Ovary (tissue), 9 donors: ENCODE measurements around the gene PHEX. TPM values are rescaled to one million over a fixed set of nuclear protein-coding genes. Genes with fewer than 3 reads are reported as not detected.

Experiments used
- DNase-seq, 5 donors: peaks; one replicate each; pipeline ENCODE4 v3.0.0-alpha.2; 2019 to 2020
- H3K27ac ChIP-seq, 2 donors: fragments of 200-600 bp; one replicate each; pipeline versions ENCODE4 v1.5.1 to v1.8.0; 2019 to 2022
- H3K27me3 ChIP-seq: fragments of 200-600 bp; one replicate; pipeline ENCODE4 v1.8.0; 2022
- H3K36me3 ChIP-seq: fragments of 200-600 bp; sonication (generic); one replicate; pipeline ENCODE4 v1.5.1; 2019
- H3K4me1 ChIP-seq: one replicate; pipeline ENCODE4 v1.8.1; 2013; ENCODE audit warnings: mild to moderate bottlenecking, moderate library complexity; ENCODE audit not compliant: insufficient read depth
- H3K4me3 ChIP-seq: fragments of 200-600 bp; sonication (generic); one replicate; pipeline ENCODE4 v1.5.1; 2017
- H3K9me3 ChIP-seq, 2 donors: fragments of 200-600 bp in 1 of 2; sonication (generic) in 1 of 2; one replicate each; pipeline versions ENCODE4 v1.5.1 to v1.8.1; 2013 to 2019; ENCODE audit warnings: mild to moderate bottlenecking in 1 of 2, moderate library complexity in 1 of 2
- CTCF ChIP-seq, 3 donors: fragments of 450-650 bp in 2 of 3; fragments of 200-600 bp in 1 of 3; IDR thresholded peaks; one replicate each; pipeline versions ENCODE4 v1.5.1 to v1.8.0; 2016 to 2022; ENCODE audit warnings: antibody characterized with exemption in 3 of 3, mild to moderate bottlenecking in 1 of 3
- EP300 ChIP-seq: sonication (generic); formaldehyde crosslinking; IDR thresholded peaks from one replicate; pipeline ENCODE4 v1.6.1; 2017; ENCODE audit warnings: antibody characterized with exemption
- POLR2A ChIP-seq: fragments of 450-650 bp; IDR thresholded peaks from one replicate; pipeline ENCODE4 v1.6.1; 2017; ENCODE audit warnings: antibody characterized with exemption, mild to moderate bottlenecking, moderate library complexity
- WGBS, 3 donors: extraction: QIAGEN DNeasy Blood & Tissue Kit in 1 of 3; methylation state at CpG; one replicate each; pipeline versions ENCODE4 v1.1.5 to v1.1.7; 2013 to 2017; 5-methylcytosine and 5-hydroxymethylcytosine counted together
- intact Hi-C, 4 donors: fragments of 100-400 bp; cut with DNase I; formaldehyde crosslinking; loops; one replicate each; pipeline versions ENCODE4 v1.11.0 to v1.15.1; 2022 to 2023
- polyA plus RNA-seq, 2 donors: library from polyadenylated mRNA; stranded (reverse); fragments of 200-250 nt in 1 of 2; fragments of 350-450 nt in 1 of 2; fragmentation: Illumina TruSeq in 1 of 2; extraction: RNeasy Lipid Tissue Mini Kit (QIAGEN cat#74804) in 1 of 2; gene quantifications; one replicate each; pipeline ENCODE4 v1.2.3, GENCODE V29; 2013 to 2014
- total RNA-seq, 7 donors: library from RNA; depleted of rRNA in 2 of 7; stranded (reverse); fragments of >200 nt in 2 of 7; fragmentation: NEBNext Ultra II Directional in 3 of 7; extraction: Animal tissue kit (Norgen Biotek cat#: 25700) in 3 of 7; gene quantifications; one replicate each; pipeline versions ENCODE4 v1.1.0 to v1.2.4, GENCODE V29; 2016 to 2023
- donor health status: DM: no; HTN: no; CAD: no; lungs with moderate emphysema.
- donor health status: DM: no; HTN: no; CAD: no.
- donor health status: Bipolar disorder and iron deficiency.
- donor health status: DM: yes; HTN: yes; CAD: no.
- donor health status: DM: no; HTN: no; CAD: no.
- donor health status: DM: yes; HTN: yes; CAD: no.

Gene PHEX
- total and polyA plus RNA-seq, 9 donors: 0.46 to 18.9 (median 1.1) TPM

DNA sequence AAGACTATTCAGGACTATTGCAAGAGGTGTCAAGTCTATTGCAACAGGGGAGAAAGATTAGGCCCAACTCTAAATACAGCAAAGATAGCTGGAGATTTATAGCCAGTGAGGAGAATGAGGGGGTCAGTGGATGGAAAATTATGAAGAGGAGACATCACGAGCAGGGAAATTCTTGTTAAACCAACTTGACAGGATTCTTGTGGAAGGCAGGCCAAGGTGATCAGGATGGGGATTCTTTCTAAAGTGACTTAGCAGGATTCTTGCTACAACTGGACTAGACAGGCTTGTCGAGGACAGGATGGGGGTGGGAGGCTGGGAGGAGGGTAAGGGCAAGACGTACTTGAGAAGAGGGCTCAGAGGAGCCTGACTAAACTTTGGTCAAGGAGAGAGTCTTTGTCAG lies 89.0 kb downstream of the PHEX start:
- no peaks in the 10 kb centered on the region for H3K36me3 ChIP-seq
- no peak overlapping the region for H3K27ac ChIP-seq
- intact Hi-C loops: no loop called here
- H3K4me1 ChIP-seq: no peaks in the 10 kb centered on the region
- DNase-seq: no peak
- TF ChIP-seq EP300 (no peak), POLR2A (no peak), CTCF (IDR thresholded peaks at IDR 0.05) (no peak)
- no peak overlapping the region for H3K4me3 ChIP-seq
- no peaks in the 10 kb centered on the region for H3K27me3 ChIP-seq
- 50 to 59% (median 55%) methylated on average over 3 of the region's 3 CpGs for WGBS, 3 donors
- H3K9me3 ChIP-seq: no peaks in the 10 kb centered on the region

- Histone ChIP-seq H3K36me3 (no peaks in the 10 kb centered on the region), H3K27me3 (no peaks in the 10 kb centered on the region), H3K9me3 (no peaks in the 10 kb centered on the region), H3K4me3 (no peak overlapping the region), H3K4me1 (no peaks in the 10 kb centered on the region), H3K27ac (no peak overlapping the region)
- intact Hi-C loops: no loop called here
- TF ChIP-seq CTCF (IDR thresholded peaks at IDR 0.05): no peak
- TF ChIP-seq EP300: no peak
- no peak for TF ChIP-seq POLR2A
- no peak for DNase-seq
- WGBS, 3 donors: 72 to 82% (median 73%) methylated on average over 2 of the region's 2 CpGs
Observed at GRCh38 chrX:22122510-22122909, 90.4 kb downstream of the PHEX start.

GRCh38 chrX:22124098-22124497 lies 92.0 kb downstream of the PHEX start:
- intact Hi-C loops: no loop called here
- no peak overlapping the region for H3K4me3 ChIP-seq

DNA sequence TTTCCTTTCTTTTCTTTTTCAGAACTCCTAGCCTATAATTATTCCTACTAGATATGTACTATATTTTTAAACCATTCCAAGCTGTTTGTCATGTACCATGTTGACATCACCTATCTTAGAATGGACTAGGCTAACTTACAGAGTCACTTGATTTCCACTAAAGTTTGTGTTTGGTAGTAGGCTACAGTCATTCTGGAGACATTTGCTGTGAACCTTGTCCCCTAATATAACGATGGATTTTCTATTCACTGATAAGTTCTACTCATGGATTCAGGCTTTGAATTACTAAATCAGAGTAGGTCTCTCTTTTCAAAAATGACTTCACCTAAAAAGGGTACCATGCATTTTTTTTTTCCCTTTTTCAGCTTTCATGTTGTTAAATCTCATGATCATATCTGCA lies 93.4 kb downstream of the PHEX start:
- intact Hi-C loops: no loop called here
- Histone ChIP-seq H3K27ac (no peak overlapping the region), H3K9me3 (no peaks in the 10 kb centered on the region), H3K4me3 (no peak overlapping the region), H3K27me3 (no peaks in the 10 kb centered on the region), H3K4me1 (no peaks in the 10 kb centered on the region), H3K36me3 (no peaks in the 10 kb centered on the region)
- DNase-seq: no peak
- TF ChIP-seq CTCF (IDR thresholded peaks at IDR 0.05): no peak
- TF ChIP-seq POLR2A: no peak
- TF ChIP-seq EP300: no peak
- 60 to 66% (median 62%) methylated on average over 1 of the region's 1 CpG for WGBS, 3 donors

More at GRCh38 chrX:22124098-22124497, 92.0 kb downstream of the PHEX start:
- Histone ChIP-seq H3K9me3 (no peaks in the 10 kb centered on the region), H3K27ac (no peak overlapping the region), H3K36me3 (no peaks in the 10 kb centered on the region), H3K4me1 (no peaks in the 10 kb centered on the region), H3K27me3 (no peaks in the 10 kb centered on the region)
- no peak for TF ChIP-seq POLR2A
- TF ChIP-seq EP300: no peak
- no peak for TF ChIP-seq CTCF (IDR thresholded peaks at IDR 0.05)
- WGBS, 3 donors: 78 to 87% (median 80%) methylated on average over 6 of the region's 6 CpGs
- DNase-seq: no peak

DNA sequence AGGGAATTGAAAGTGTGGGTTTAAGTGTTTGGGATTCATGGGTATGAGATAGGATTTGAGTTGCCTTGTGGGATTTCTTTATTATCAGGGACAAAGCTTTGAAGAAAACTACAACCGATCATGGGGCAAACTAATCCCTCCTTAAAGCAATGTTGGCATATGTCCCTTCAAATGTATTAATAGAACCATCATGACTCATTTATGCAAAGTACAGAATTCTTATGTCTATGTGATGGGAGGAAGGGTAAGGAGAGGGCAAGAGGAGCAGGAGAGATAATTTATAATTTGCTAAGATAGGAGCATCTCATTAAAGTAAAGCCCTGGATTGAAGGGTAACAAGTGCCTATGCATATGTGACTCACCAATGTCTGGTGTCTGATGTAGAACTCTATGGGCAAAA lies 94.2 kb downstream of the PHEX start:
- H3K9me3 ChIP-seq: no peaks in the 10 kb centered on the region
- no peak for TF ChIP-seq EP300
- TF ChIP-seq CTCF (IDR thresholded peaks at IDR 0.05): no peak
- no peak for TF ChIP-seq POLR2A
- no peak overlapping the region for H3K27ac ChIP-seq
- H3K36me3 ChIP-seq: no peaks in the 10 kb centered on the region
- intact Hi-C loops: no loop called here
- no peak for DNase-seq
- no peak overlapping the region for H3K4me3 ChIP-seq
- WGBS, 3 donors: 67 to 88% (median 84%) methylated on average over 1 of the region's 1 CpG
- H3K27me3 ChIP-seq: no peaks in the 10 kb centered on the region
- no peaks in the 10 kb centered on the region for H3K4me1 ChIP-seq
